Esophagus mucosa (tissue), 1 donor: ENCODE measurements around the gene MAP2K5. TPM values are rescaled to one million over a fixed set of nuclear protein-coding genes. Genes with fewer than 3 reads are reported as not detected.

Experiments
- ATAC-seq: fragments of 200-7000 bp; cut with Tn5 transposase; one replicate; pipeline ENCODE4 v1.9.1; 2020
- total RNA-seq: library from RNA; stranded (reverse); gene quantifications from one replicate; pipeline ENCODE4 v1.2.4, GENCODE V29; 2023
- donor health status: DM: yes; HTN: yes; CAD: no.

MAP2K5 gene
- total RNA-seq, 1 donor from 2014 or later, result 14.2 TPM

GRCh38 chr15:67521783-67522568 is 20.5 kb upstream of the MAP2K5 start:
- peak; percentile 54 for ATAC-seq

DNA sequence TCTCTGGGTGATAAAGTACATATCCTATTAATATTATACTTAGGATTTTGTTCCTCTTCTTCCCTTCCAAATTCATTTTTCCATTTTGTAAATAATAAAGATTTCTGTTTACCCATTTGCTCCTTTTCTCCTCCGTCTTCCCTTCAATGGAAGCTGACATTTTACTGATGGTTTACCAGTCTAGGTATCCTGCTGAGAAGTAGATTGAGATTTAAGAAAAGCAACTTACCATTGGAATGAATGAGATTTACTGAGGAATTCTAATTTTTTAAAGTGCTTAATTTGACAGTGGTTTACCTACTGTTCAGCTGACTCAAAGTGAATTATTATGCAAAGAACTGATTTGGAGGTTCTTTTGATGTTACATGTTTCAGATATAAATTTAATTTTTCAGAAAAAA is 19.2 kb upstream of the MAP2K5 start:
- no peak for ATAC-seq

DNA sequence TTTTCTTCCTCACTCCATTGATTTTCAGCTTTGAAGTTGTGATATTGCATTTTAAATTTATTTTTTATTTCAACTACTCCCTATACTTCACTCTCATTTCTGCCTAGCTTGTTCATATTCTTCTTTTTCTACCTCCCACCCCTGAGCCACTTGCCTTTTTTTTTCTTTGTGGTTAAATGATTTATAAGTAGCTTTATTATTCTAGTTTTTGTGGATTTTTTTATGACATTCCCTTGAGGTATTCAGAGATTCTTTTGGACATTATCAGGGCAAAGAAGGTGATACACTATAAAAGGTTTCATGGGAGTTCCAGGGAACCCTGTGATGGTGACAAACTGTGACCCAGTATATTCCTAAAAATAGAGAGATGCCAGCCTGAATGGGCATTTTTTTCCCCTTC is 18.3 kb upstream of the MAP2K5 start:
- ATAC-seq, result no peak

DNA sequence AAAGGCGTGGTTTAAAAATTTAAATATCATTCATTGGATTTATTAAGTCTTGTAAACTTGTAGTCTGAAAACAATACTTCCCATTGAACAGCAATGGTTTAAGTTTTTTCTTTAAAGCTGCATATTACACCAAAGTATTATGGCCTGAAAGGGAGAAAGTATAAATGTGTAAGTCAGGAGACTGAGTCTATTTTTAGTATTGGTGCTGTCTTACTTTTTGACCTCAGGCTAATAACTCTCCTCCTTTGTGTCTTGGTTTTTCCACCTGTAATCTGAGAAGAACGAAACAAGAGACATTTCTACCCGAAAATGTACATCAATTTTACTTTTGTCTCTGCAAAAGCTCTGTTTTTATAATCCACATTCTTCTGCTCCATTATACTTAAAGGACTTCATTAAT is 14.0 kb upstream of the MAP2K5 start:
- no peak for ATAC-seq

DNA sequence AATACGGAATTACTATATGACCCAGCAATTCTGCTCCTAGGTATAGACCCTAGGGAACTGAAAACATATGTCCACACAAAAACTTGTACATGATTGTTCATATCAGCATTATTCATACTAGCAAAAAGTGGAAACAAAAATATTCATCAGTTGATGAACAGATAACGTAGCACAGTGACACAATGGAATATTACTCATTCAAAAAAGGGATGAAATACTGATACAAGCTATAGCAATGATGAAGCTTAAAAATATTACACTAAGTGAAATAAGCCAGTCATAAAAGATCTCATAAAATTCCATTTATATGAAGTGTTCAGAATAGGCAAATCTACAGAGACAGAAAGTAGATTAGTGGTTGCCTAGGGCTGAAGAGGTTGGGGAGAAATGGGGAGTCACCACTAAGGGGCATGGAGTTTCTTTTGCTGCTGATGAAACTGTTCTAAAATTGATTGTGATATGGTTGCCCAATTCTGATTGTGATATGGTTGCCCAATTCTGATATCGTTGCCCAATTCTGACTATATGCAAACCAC is 11.1 kb upstream of the MAP2K5 start:
- ATAC-seq, result no peak

- ATAC-seq, result no peak
Observed at GRCh38 chr15:67533873-67534272, 8.6 kb upstream of the MAP2K5 start.

DNA sequence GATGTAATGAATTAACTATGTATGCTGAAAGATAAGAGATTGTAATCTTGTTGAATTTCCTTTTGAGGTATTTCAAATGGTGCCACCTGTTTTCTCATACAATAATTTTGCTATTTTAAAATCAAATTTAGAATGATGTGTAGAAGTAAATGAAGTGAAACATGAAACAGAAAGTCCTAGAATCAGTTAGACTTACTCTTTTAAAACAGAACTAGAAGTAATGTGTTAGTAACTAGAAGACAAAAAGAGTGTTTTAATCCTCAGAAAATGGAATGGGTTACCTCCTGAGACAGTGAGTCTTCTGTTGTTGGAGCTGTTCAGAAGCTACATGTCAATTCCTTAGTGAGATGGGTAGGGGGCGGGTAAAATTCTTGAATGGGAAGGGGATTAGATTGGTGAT is 8.1 kb upstream of the MAP2K5 start:
- no peak for ATAC-seq

GRCh38 chr15:67537771-67538170 is 4.7 kb upstream of the MAP2K5 start:
- ATAC-seq, result no peak

GRCh38 chr15:67543348-67543718 is 830 bp downstream of the MAP2K5 start:
- ATAC-seq, result no peak

DNA sequence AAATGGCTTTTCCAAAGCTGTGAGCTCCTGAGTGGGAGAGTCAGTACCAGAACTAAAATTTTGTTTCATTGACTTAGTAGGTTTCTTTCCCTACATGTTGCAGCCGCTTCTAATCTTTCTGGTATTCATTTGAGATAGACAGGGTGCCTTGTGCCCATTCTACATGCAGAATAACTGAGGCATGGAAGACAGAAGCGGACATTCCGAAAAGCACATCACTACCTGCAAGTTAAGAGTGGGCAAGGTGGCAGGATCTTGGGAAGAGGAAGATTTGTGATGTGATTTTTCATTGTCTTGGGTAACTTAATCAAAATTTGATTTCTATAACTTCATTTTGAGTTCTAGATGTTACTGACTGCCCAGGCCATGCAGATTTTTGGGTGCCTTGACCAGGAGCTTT is 2.0 kb downstream of the MAP2K5 start:
- ATAC-seq, result no peak

- no peak for ATAC-seq
Observed at GRCh38 chr15:67545864-67546263, 3.4 kb downstream of the MAP2K5 start.

DNA sequence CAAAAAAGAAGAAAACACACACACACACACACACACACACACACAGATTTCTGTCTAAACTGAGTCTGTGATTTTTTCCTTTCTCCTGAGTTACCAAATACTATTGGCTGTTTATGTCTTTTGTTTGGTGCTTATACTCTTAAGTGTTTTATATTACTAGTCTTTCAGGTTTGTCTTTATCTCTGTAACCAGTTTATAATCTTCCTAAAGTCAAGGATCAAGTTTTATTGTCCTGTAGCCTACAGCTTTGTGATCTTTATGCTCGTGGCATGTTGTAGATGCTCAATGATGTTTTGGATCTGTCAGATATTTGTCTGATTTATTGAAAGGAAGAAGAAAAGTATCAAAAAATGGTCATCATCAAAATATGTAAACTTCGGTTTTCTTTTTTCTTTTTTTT is 4.6 kb downstream of the MAP2K5 start:
- no peak for ATAC-seq

DNA sequence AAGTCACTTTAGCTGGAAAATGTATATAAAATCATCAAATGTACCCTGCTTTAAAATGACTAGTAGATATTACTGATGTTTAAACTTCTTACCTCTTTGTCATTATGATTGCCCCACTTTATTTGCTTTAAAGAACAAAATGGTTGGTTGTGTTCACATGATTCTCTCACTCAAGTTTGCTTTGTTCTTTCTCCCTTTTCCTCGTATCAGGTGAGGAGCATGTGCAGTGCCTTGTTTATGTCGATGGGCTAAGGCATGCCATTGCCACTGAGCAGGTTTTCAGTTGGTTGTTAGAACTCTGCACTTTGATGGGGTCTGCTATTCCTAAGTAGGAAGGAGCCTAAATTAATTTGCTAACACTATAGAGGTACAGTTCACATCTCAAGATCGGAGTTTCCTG is 5.3 kb downstream of the MAP2K5 start:
- no peak for ATAC-seq

DNA sequence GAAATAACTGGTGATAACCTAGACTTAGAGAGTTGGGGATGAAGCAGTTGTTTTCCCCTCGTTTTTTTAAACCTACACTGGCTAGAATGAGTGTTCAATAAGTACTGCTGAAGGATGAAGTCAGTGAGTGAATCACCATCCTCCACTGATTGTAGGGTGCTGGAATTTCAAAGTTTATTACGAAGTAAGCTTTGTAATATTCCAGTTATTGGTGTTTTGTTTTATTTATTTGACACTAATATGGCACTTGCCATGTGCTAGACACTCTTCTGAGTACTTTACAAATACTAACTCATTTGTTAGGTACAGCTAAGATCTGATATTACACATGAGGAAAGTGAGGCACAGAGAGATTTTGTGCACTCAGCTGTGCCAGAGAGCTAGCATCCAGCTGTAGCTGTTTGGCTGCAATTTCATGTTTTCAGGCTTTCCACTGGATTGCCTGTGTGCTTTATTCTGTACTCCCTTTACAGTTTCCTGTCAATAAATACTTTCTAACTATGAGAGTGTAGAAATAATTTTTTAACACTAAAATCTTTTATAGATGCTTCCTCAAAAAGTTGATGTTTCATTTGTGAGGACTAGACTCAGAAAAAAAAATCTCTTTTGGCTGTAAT is 5.8 kb downstream of the MAP2K5 start:
- ATAC-seq, result no peak

DNA sequence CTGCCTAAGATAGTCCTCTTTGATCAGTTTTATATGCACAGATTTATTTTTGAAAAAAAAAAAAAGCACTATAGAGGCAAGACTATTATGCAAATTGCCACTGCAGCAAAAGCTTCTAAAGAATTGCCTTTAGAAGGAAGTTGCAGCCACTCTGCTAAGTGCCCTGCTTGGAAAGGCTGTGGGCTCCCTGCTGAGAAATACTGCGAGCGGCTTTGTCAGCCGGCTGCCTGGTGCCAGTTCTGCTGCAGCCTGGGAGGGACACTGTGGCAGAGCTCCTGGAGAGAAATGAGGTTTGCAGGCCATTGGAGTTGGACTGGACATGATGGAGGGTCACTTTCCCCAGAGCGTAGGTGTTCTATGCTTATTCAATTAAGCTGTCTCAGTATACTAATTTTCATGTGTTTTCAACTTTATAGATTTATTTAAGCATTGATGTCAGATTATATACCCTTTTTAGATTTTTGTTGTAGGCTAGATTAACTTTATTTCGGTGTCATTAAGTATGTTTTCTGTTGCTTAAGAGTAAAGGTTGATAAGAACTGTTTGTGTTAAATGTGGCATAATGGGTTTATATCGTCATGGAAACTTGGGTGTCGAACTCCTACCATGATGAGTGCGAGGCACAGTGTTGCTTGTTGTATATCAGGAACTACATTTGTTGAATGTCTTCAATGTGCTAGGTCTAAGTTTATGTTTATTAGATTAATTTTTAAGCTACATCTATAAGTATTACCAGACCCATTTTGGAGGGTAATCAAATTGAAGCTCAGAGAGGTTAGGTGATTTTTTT is 6.6 kb downstream of the MAP2K5 start:
- no peak for ATAC-seq

DNA sequence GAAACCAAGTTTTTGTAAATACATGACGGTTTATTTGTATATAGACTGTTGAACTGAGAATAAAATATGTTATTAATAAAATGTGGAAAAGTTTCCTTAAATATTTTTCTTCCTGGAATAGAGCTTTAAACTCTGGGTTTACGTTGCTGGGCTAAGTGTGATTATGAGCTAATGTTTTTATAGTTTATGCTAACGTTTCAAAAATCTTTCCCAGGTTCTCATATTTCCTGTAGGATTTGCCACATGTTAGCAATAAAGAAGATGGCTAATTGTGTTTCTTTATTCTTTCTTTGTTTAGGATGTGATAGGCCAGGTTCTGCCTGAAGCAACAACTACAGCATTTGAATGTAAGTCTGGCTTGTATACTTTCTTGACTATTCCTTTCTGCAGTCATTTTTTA is 7.2 kb downstream of the MAP2K5 start:
- no peak for ATAC-seq

DNA sequence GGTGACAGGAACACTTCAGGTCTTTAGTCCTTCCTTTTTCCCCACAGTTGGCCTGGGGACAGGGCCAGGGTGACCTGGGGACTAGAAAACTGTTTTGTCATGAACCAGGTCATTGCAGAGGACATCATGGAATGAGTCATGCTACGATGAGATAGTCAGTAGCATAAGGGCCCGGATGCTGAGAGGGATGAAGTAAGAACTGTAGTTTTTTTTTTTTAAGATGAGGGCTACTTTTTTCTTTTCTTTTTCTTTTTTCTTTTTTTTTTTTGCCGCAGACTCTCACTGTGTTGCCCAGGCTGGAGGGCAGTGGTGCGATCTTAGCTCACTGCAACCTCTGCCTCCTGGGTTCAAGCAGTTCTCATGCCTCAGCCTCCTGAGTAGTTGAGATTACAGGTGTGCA is 8.0 kb downstream of the MAP2K5 start:
- ATAC-seq, result no peak

DNA sequence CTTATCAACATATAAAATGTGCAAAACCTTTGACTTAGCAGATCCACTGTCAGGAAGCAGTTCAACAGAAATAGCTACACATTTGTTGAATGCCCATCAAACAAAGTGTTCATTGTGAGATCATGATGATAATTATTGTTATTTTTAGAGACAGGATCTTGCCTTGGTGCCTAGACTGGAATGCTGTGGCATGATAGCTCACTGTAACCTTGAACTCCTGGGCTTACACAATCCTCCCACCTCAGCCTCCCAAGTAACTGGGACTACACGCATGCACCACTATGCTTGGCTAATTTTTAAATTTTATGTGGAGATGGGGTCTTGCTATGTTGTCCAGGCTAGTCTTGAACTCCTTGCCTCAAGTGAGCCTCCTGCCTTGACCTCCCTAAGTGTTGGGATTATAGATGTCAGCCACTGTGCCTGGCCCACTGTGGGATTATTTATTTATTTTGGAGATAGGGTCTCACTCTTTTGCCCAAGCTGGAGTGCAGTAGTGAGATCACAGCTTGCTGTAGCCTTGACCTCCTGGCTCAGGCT is 8.8 kb downstream of the MAP2K5 start:
- no peak for ATAC-seq

DNA sequence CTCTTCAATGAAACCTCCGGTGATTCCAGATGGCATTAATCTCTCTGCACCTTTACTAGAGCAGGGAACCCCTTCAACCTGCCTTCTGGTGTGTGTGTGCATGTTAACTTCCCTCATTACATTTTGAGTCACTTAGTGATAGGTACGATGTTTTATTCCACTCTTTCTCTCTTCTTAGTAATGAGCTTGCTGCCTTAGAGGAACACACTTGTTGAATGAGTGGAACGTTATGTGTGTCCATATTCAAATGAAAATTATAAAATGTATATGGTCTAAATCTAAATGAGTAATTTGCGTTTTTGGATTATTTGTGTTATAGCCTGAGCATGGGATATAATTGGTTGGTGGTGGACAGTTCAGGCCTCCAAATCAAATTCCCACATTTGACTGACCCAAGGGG is 12.1 kb downstream of the MAP2K5 start:
- no peak for ATAC-seq

GRCh38 chr15:67556976-67557570 is 14.6 kb downstream of the MAP2K5 start:
- no peak for ATAC-seq

DNA sequence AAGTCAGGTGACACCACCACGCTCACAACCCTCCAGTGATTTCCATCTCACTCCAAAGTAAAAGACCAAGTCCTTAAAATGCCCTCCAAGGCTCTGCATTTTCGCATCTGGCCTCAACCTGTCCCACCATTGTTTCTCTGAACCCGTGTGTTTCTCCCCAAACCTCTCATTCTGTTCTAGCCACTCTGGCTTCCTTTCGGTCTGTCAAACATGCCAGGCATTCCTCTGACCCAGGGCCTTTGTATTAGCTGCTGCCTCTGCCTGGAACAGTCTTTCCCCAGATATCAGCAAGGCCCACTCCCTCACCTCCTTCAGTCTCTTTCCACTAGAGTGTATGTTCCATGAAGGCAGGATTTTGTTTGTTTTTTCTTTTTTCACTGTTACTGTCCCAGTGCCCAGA is 16.0 kb downstream of the MAP2K5 start:
- ATAC-seq, result no peak

DNA sequence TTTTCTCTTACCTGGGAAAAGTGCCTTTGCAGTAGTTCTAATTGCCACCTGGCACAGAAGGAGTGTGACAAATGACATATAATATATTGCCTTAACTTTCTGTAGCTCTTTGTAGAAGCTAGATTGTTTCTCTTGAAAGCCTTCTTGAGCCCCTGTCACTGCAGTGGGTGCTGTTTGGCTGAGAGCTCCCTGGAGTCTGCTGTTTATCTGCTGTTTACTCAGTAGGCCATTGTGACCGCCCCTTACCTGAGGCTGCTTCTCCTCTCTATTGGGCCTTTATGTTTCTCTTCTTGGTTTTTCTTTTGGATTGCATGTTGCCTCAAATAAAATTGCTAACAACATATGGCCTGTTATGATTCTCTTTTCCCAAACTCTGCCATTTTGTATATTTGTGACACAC is 16.7 kb downstream of the MAP2K5 start:
- no peak for ATAC-seq

GRCh38 chr15:67559576-67559975 is 17.1 kb downstream of the MAP2K5 start:
- no peak for ATAC-seq
